H1 (cell line): ENCODE measurements around the gene PCDHGA1. TPM values are rescaled to one million over a fixed set of nuclear protein-coding genes. Genes with fewer than 3 reads are reported as not detected.
"Not testable (repeated sequence)": the region's sequence is repeated elsewhere in the genome, so short reads cannot be mapped to it uniquely, and the experiment has no call there.

Experiments used
- CTCF ChIA-PET: fragments of 300-600 bp; sonication (Branson Sonifier 250); formaldehyde crosslinking; loops from one replicate; lab custom pipeline; 2021; ENCODE audit not compliant: partially characterized antibody; lab: Charles Lee
- POLR2A ChIA-PET: fragments of 300-600 bp; sonication (Branson Sonifier 250); formaldehyde crosslinking; loops from one replicate; lab custom pipeline; 2021; ENCODE audit warnings: inconsistent platforms; ENCODE audit not compliant: partially characterized antibody; lab: Charles Lee
- DNase-seq, 2 experiments: peaks; one replicate each; pipeline versions ENCODE4 v3.0.0 to v3.0.0-alpha.2; 2010 to 2022; ENCODE audit warnings: low spot score in 2 of 2, low read depth in 1 of 2, mixed read lengths in 1 of 2
- FAIRE-seq: peaks from 2 replicates; lab custom pipeline; 2011; peaks lifted over from hg19 to GRCh38; lab: Jason Lieb, UNC
- H2AFZ ChIP-seq: 2 replicates; pipeline ENCODE4 v1.8.1; 2012; ENCODE audit warnings: low read length, inconsistent platforms
- H2AK5ac ChIP-seq: 2 replicates; pipeline ENCODE4 v1.6.1; 2013; ENCODE audit warnings: low read depth, low read length
- H2BK120ac ChIP-seq: replicated peaks from 2 replicates; pipeline ENCODE3; 2013; ENCODE audit warnings: low read depth, low read length, inconsistent platforms
- H2BK12ac ChIP-seq: 2 replicates; pipeline ENCODE4 v1.6.1; 2013; ENCODE audit warnings: low read depth, low read length
- H2BK15ac ChIP-seq: 2 replicates; pipeline ENCODE4 v1.6.1; 2013; ENCODE audit warnings: low read length
- H2BK20ac ChIP-seq: 2 replicates; pipeline ENCODE4 v1.6.1; 2013; ENCODE audit warnings: low read length
- H2BK5ac ChIP-seq: 2 replicates; pipeline ENCODE4 v1.6.1; 2013; ENCODE audit warnings: low read depth, low read length
- H3K14ac ChIP-seq: 2 replicates; pipeline ENCODE4 v1.6.1; 2013; ENCODE audit warnings: inconsistent platforms; ENCODE audit not compliant: insufficient read length
- H3K18ac ChIP-seq: 2 replicates; pipeline ENCODE4 v1.6.1; 2013; ENCODE audit warnings: low read length; ENCODE audit errors: extremely low read depth
- H3K23ac ChIP-seq: 2 replicates; pipeline ENCODE4 v1.6.1; 2013; ENCODE audit warnings: inconsistent platforms; ENCODE audit not compliant: insufficient read length
- H3K23me2 ChIP-seq: 2 replicates; pipeline ENCODE4 v1.6.1; 2013; ENCODE audit warnings: low read depth, low read length
- H3K27ac ChIP-seq: 2 replicates; pipeline ENCODE4 v1.6.1; 2011; ENCODE audit warnings: low read depth, low read length, inconsistent platforms
- H3K27me3 ChIP-seq, 4 experiments: replicated peaks in 1 of 4; 1 replicate in 1 of 4; 2 replicates in 3 of 4; pipeline versions ENCODE4 v1.6.1 to v1.8.1; 2011 to 2013; ENCODE audit warnings: low read length in 3 of 4, mild to moderate bottlenecking in 3 of 4, inconsistent platforms in 2 of 4, mixed read lengths in 2 of 4, moderate library complexity in 1 of 4; ENCODE audit not compliant: control insufficient read depth in 3 of 4, insufficient read depth in 3 of 4; ENCODE audit errors: extremely low read depth in 1 of 4
- H3K36me3 ChIP-seq, 4 experiments: 2 replicates each; pipeline versions ENCODE4 v1.6.1 to v1.8.1; 2011 to 2013; ENCODE audit warnings: mild to moderate bottlenecking in 4 of 4, low read length in 3 of 4, moderate library complexity in 2 of 4, control low read depth in 1 of 4, inconsistent platforms in 1 of 4; ENCODE audit not compliant: insufficient read depth in 4 of 4, control insufficient read depth in 2 of 4
- H3K4ac ChIP-seq: replicated peaks from 2 replicates; pipeline ENCODE3; 2013; ENCODE audit warnings: low read length, low read depth, mixed read lengths, inconsistent platforms; ENCODE audit not compliant: insufficient read length
- H3K4me1 ChIP-seq, 4 experiments: replicated peaks in 1 of 4; 1 replicate in 1 of 4; 2 replicates in 3 of 4; pipeline versions ENCODE4 v1.6.1 to v1.8.1; 2011 to 2013; ENCODE audit warnings: low read length in 3 of 4, inconsistent platforms in 2 of 4, mixed read lengths in 1 of 4; ENCODE audit not compliant: insufficient read depth in 4 of 4, control insufficient read depth in 3 of 4
- H3K4me2 ChIP-seq, 2 experiments: 2 replicates each; pipeline versions ENCODE4 v1.6.1 to v1.8.1; 2011 to 2013; ENCODE audit warnings: low read depth in 2 of 2, low read length in 2 of 2, control low read depth in 1 of 2, inconsistent platforms in 1 of 2, mild to moderate bottlenecking in 1 of 2; ENCODE audit not compliant: insufficient read depth in 1 of 2
- H3K4me3 ChIP-seq, 4 experiments: fragments of 200-600, 300-600 bp in 1 of 4; sonication (generic), shearing (Covaris generic), sonication (Bioruptor Twin) in 1 of 4; 2 replicates each; pipeline versions ENCODE4 v1.5.1 to v1.8.1; 2011 to 2016; ENCODE audit warnings: low read length in 4 of 4, low read depth in 3 of 4, control low read depth in 2 of 4, inconsistent platforms in 2 of 4, mild to moderate bottlenecking in 2 of 4, mixed read lengths in 1 of 4, moderate library complexity in 1 of 4; ENCODE audit not compliant: insufficient read depth in 2 of 4; ENCODE audit errors: extremely low read depth in 1 of 4
- H3K56ac ChIP-seq: replicated peaks from 2 replicates; pipeline ENCODE3; 2013; ENCODE audit warnings: low read depth, mild to moderate bottlenecking, mixed read lengths, low read length, inconsistent platforms; ENCODE audit not compliant: insufficient read length
- H3K79me1 ChIP-seq: 2 replicates; pipeline ENCODE4 v1.6.1; 2013; ENCODE audit warnings: low read depth, low read length, control low read depth
- H3K79me2 ChIP-seq, 2 experiments: 2 replicates each; pipeline versions ENCODE4 v1.6.1 to v1.8.1; 2012 to 2013; ENCODE audit warnings: low read length in 2 of 2, mild to moderate bottlenecking in 2 of 2, inconsistent platforms in 1 of 2; ENCODE audit not compliant: insufficient read depth in 2 of 2, control insufficient read depth in 1 of 2
- H3K9ac ChIP-seq, 4 experiments: replicated peaks in 1 of 4; 1 replicate in 1 of 4; 2 replicates in 3 of 4; pipeline versions ENCODE4 v1.6.1 to v1.8.1; 2011 to 2013; ENCODE audit warnings: low read depth in 3 of 4, low read length in 3 of 4, control low read depth in 2 of 4, mild to moderate bottlenecking in 2 of 4, moderate library complexity in 2 of 4, inconsistent platforms in 1 of 4; ENCODE audit errors: extremely low read depth in 1 of 4
- H3K9me3 ChIP-seq, 2 experiments: 2 replicates each; pipeline versions ENCODE4 v1.6.1 to v1.8.1; 2012 to 2013; ENCODE audit warnings: mild to moderate bottlenecking in 2 of 2, moderate library complexity in 2 of 2, control low read depth in 1 of 2, inconsistent platforms in 1 of 2, low read depth in 1 of 2, low read length in 1 of 2, mixed read lengths in 1 of 2; ENCODE audit not compliant: insufficient read depth in 2 of 2
- H4K20me1 ChIP-seq, 2 experiments: replicated peaks in 1 of 2; 2 replicates each; pipeline versions ENCODE3 to v1.8.1; 2011 to 2013; ENCODE audit warnings: inconsistent platforms in 2 of 2, low read length in 2 of 2, mild to moderate bottlenecking in 1 of 2; ENCODE audit not compliant: insufficient read depth in 2 of 2, control insufficient read depth in 1 of 2
- H4K5ac ChIP-seq: 2 replicates; pipeline ENCODE4 v1.6.1; 2013; ENCODE audit warnings: low read length, low read depth, mixed read lengths, inconsistent platforms; ENCODE audit not compliant: insufficient read length
- H4K8ac ChIP-seq: 2 replicates; pipeline ENCODE4 v1.8.0; 2013; ENCODE audit warnings: mild to moderate bottlenecking, moderate library complexity, low read length, inconsistent platforms; ENCODE audit not compliant: insufficient read depth; ENCODE audit errors: extremely low read depth
- H4K91ac ChIP-seq: replicated peaks from 2 replicates; pipeline ENCODE3; 2013; ENCODE audit warnings: low read length, mixed read lengths, inconsistent platforms; ENCODE audit not compliant: insufficient read length
- WGBS, 2 experiments: shearing (Covaris generic) in 1 of 2; methylation state at CpG; one replicate each; pipeline versions ENCODE4 v1.1.6 to v1.1.7; 2013 to 2015; ENCODE audit warnings: low lambda C conversion rate in 2 of 2, mixed read lengths in 2 of 2, inconsistent platforms in 1 of 2, low coverage in 1 of 2, missing lambda C conversion rate in 1 of 2; ENCODE audit not compliant: insufficient replicate concordance in 2 of 2, insufficient coverage in 1 of 2, insufficient read length in 1 of 2; ENCODE audit errors: extremely low coverage in 1 of 2, missing lambda C conversion rate in 1 of 2; 5-methylcytosine and 5-hydroxymethylcytosine counted together
- polyA plus RNA-seq, 7 experiments: library from polyadenylated mRNA; depleted of rRNA in 3 of 7; stranded (reverse) in 5 of 7; unstranded in 2 of 7; fragments of >200 nt in 5 of 7; fragments of 200-250 nt in 2 of 7; gene quantifications; 1 replicate in 5 of 7; 2 replicates in 1 of 7; 4 replicates in 1 of 7; pipeline versions ENCODE4 v1.2.1 to v1.2.3, GENCODE V29; 2011 to 2013; ENCODE audit warnings: missing spikeins in 2 of 7, mixed read lengths in 2 of 7
- total RNA-seq: library from RNA; stranded (reverse); fragmentation: NEBNext Ultra II Directional; extraction: Animal tissue kit (Norgen Biotek cat#: 25700); gene quantifications from 2 replicates; pipeline ENCODE4 v1.2.1, GENCODE V29; 2021

PCDHGA1 gene
- total and polyA plus RNA-seq, 2 of the 8 experiments (the other 6 are each of a cell fraction or from before 2014, with no cell fraction given): 0.57 to 0.89 TPM

DNA sequence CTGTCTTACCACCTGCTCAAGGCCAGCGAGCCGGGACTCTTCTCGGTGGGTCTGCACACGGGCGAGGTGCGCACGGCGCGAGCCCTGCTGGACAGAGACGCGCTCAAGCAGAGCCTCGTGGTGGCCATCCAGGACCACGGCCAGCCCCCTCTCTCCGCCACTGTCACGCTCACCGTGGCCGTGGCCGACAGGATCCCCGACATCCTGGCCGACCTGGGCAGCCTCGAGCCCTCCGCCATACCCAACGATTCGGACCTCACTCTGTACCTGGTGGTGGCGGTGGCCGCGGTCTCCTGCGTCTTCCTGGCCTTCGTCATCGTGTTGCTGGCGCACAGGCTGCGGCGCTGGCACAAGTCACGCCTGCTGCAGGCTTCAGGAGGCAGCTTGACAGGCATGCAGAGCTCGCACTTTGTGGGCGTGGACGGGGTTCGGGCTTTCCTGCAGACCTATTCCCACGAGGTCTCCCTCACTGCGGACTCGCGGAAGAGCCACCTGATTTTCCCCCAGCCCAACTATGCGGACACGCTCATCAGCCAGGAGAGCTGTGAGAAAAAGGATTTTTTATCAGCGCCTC lies 10.6 kb downstream of the PCDHGA1 start:
- POLR2A ChIA-PET, FAIRE-seq: not testable (repeated sequence)

More for the DNA sequence above, 10.6 kb downstream of the PCDHGA1 start:
- H3K4me2 ChIP-seq, H3K9ac ChIP-seq, H3K27me3 ChIP-seq, H3K23ac ChIP-seq, H3K4me1 ChIP-seq, H2AFZ ChIP-seq, H3K4ac ChIP-seq, H4K20me1 ChIP-seq, H2BK120ac ChIP-seq, H2BK15ac ChIP-seq, H2AK5ac ChIP-seq, H3K79me1 ChIP-seq, H2BK20ac ChIP-seq, H3K27ac ChIP-seq, H3K23me2 ChIP-seq, H4K91ac ChIP-seq, H3K36me3 ChIP-seq, H3K18ac ChIP-seq, H3K56ac ChIP-seq, DNase-seq, H2BK12ac ChIP-seq, H4K8ac ChIP-seq, H3K14ac ChIP-seq, H3K4me3 ChIP-seq, H4K5ac ChIP-seq, H2BK5ac ChIP-seq, H3K79me2 ChIP-seq: not testable (repeated sequence)
- H3K9me3 ChIP-seq: peaks cover 33 to 43% of the 10 kb centered on the region in 2 experiments; a peak in 3 of 4 replicates
- 95% methylated on average over 32 of the region's 45 CpGs; no CpG with 5 or more reads in 1 of the 2 experiments for WGBS, 2 experiments
- CTCF ChIA-PET: interaction anchor here (0.6 to 4.8 kb wide), 3 partner anchors 21 to 117 kb away, joined by 3 to 22 read pairs (median 21); partner anchors contain the start of genes PCDHB15 and TAF7
